Thyroid gland (tissue), 4 donors: ENCODE measurements around the gene LRP2BP. TPM values are rescaled to one million over a fixed set of nuclear protein-coding genes. Genes with fewer than 3 reads are reported as not detected.

Experiments
- DNase-seq, 2 donors: peaks; one replicate each; pipeline ENCODE4 v3.0.0-alpha.2; 2019
- H3K27ac ChIP-seq, 3 donors: fragments of 200-600 bp; sonication (generic); 1 replicate in 2 of 3; 2 replicates in 1 of 3; pipeline ENCODE4 v1.5.1; 2016 to 2019; ENCODE audit warnings: mild to moderate bottlenecking in 1 of 3, moderate library complexity in 1 of 3
- H3K27me3 ChIP-seq: fragments of 200-600 bp; sonication (generic); one replicate; pipeline ENCODE4 v1.5.1; 2019
- H3K36me3 ChIP-seq, 2 donors: fragments of 200-600 bp; sonication (generic); one replicate each; pipeline ENCODE4 v1.5.1; 2016 to 2019
- H3K4me1 ChIP-seq, 2 donors: fragments of 200-600 bp; sonication (generic); one replicate each; pipeline ENCODE4 v1.5.1; 2017 to 2019
- H3K4me3 ChIP-seq, 3 donors: fragments of 200-600 bp; sonication (generic); replicated peaks in 1 of 3; 1 replicate in 2 of 3; 2 replicates in 1 of 3; pipeline ENCODE4 v1.5.1; 2016; ENCODE audit warnings: mild to moderate bottlenecking in 1 of 3
- H3K9me3 ChIP-seq: fragments of 200-600 bp; sonication (generic); one replicate; pipeline ENCODE4 v1.5.1; 2017
- CTCF ChIP-seq, 6 experiments: fragments of 200-600 bp in 3 of 6; fragments of 450-650 bp in 3 of 6; sonication (generic) in 3 of 6; IDR thresholded peaks; one replicate each; pipeline ENCODE4 v1.5.1; 2016 to 2019; ENCODE audit warnings: antibody characterized with exemption in 6 of 6, mild to moderate bottlenecking in 2 of 6, inconsistent platforms in 1 of 6, moderate library complexity in 1 of 6
- POLR2A ChIP-seq, 2 donors: fragments of 450-650 bp; IDR thresholded peaks; one replicate each; pipeline ENCODE4 v1.6.1; 2017; ENCODE audit warnings: antibody characterized with exemption in 2 of 2, mild to moderate bottlenecking in 2 of 2, moderate library complexity in 1 of 2
- WGBS, 2 donors: methylation state at CpG; one replicate each; pipeline ENCODE4 v1.1.5; 2017; 5-methylcytosine and 5-hydroxymethylcytosine counted together
- intact Hi-C: fragments of 100-400 bp; cut with DNase I; formaldehyde crosslinking; loops from one replicate; pipeline ENCODE4 v1.15.1; 2023
- total RNA-seq, 4 donors: library from RNA; depleted of rRNA; stranded (reverse); fragments of >200 nt; gene quantifications; one replicate each; pipeline ENCODE4 v1.2.3, GENCODE V29; 2016

Gene LRP2BP
- total RNA-seq, 4 donors from 2014 or later, result 1.4 to 3.1 (median 2.3) TPM

GRCh38 chr4:185395956-185396723 lies 416 bp upstream of the LRP2BP start:
- DNase-seq, result peak; percentile 97 to 98
- intact Hi-C loops, result loop anchor here (5.0 kb wide), 1 partner anchor 184 kb away; no protein-coding TSS in a partner anchor
- H3K4me1 ChIP-seq, result peaks cover 12 to 15% of the 10 kb centered on the region in 2 donors
- WGBS, 2 donors, result 0 to 1% methylated on average over 15 to 33 of the region's 98 CpGs
- H3K36me3 ChIP-seq, result peaks cover 7% of the 10 kb centered on the region in 2 donors
- H3K4me3 ChIP-seq, result peak overlapping the region; percentile 52 to 93 (median 79)
- peak overlapping the region; percentile 98 to 99 (median 99) for H3K27ac ChIP-seq
- no peaks in the 10 kb centered on the region for H3K27me3 ChIP-seq
- TF ChIP-seq CTCF (IDR thresholded peaks at IDR 0.05), result no peak
- peak; percentile 60 to 86 for TF ChIP-seq POLR2A (IDR thresholded peaks at IDR 0.05)
- H3K9me3 ChIP-seq, result no peaks in the 10 kb centered on the region

GRCh38 chr4:185394568-185395237 lies 1.0 kb downstream of the LRP2BP start:
- WGBS, 2 donors, result 75 to 86% methylated on average over 12 of the region's 12 CpGs
- peak overlapping the region in 1 of 3 donors; percentile 79 for H3K4me3 ChIP-seq
- peaks cover 12 to 15% of the 10 kb centered on the region in 2 donors for H3K4me1 ChIP-seq
- H3K27me3 ChIP-seq, result no peaks in the 10 kb centered on the region
- TF ChIP-seq CTCF (IDR thresholded peaks at IDR 0.05) (no peak), POLR2A (IDR thresholded peaks at IDR 0.05) (no peak)
- no peaks in the 10 kb centered on the region for H3K9me3 ChIP-seq
- intact Hi-C loops, result loop anchor here (5.0 kb wide), 1 partner anchor 182 kb away; no protein-coding TSS in a partner anchor
- DNase-seq, result no peak
- H3K36me3 ChIP-seq, result peaks cover 0 to 2% of the 10 kb centered on the region in 2 donors
- H3K27ac ChIP-seq, result peak overlapping the region in 1 of 3 donors; percentile 99

GRCh38 chr4:185392156-185392555 lies 3.6 kb downstream of the LRP2BP start:
- no peak overlapping the region for H3K4me3 ChIP-seq
- no peaks in the 10 kb centered on the region for H3K9me3 ChIP-seq

GRCh38 chr4:185390941-185391340 lies 4.8 kb downstream of the LRP2BP start:
- Histone ChIP-seq H3K36me3 (no peaks in the 10 kb centered on the region), H3K27me3 (no peaks in the 10 kb centered on the region), H3K4me1 (peaks cover 0 to 7% of the 10 kb centered on the region in 2 donors), H3K9me3 (no peaks in the 10 kb centered on the region), H3K4me3 (no peak overlapping the region), H3K27ac (no peak overlapping the region)
- DNase-seq, result no peak
- WGBS, 2 donors, result 83 to 92% methylated on average over 6 of the region's 6 CpGs
- intact Hi-C loops, result no loop called here
- TF ChIP-seq POLR2A (IDR thresholded peaks at IDR 0.05), result no peak
- TF ChIP-seq CTCF (IDR thresholded peaks at IDR 0.05), result no peak

More at GRCh38 chr4:185392156-185392555, 3.6 kb downstream of the LRP2BP start:
- no peak overlapping the region for H3K27ac ChIP-seq
- TF ChIP-seq CTCF (IDR thresholded peaks at IDR 0.05) (no peak), POLR2A (IDR thresholded peaks at IDR 0.05) (no peak)
- 94 to 97% methylated on average over 1 of the region's 1 CpG for WGBS, 2 donors
- no peaks in the 10 kb centered on the region for H3K27me3 ChIP-seq
- no peak for DNase-seq
- peaks cover 0 to 7% of the 10 kb centered on the region in 2 donors for H3K4me1 ChIP-seq
- intact Hi-C loops, result no loop called here
- no peaks in the 10 kb centered on the region for H3K36me3 ChIP-seq
